HCT116 (cell line): ENCODE data around the gene ANKRD55. TPM values are rescaled to one million over a fixed set of nuclear protein-coding genes. Genes with fewer than 3 reads are reported as not detected.

ENCODE experiments used
- ATAC-seq: fragments of 200-7000 bp; cut with Tn5 transposase; 2 replicates; pipeline ENCODE4 v1.9.1; 2020; ENCODE audit warnings: mild to moderate bottlenecking, moderate library complexity
- BruUV-seq: library from RNA; stranded (reverse); fragments of 400-500 nt; replicated peaks from 2 replicates; lab custom pipeline; 2021; lab: Mats Ljungman, UMichigan
- CTCF ChIA-PET: fragments of 300-600 bp; sonication (Branson Sonifier 250); formaldehyde crosslinking; loops from one replicate; lab custom pipeline; 2021; ENCODE audit warnings: antibody characterized with exemption; lab: Charles Lee
- POLR2A ChIA-PET: fragments of 300-600, 350-600 bp; sonication (Branson Sonifier 250); formaldehyde crosslinking; loops from one replicate; lab custom pipeline; 2021; ENCODE audit warnings: antibody characterized with exemption; lab: Charles Lee
- RAD21 ChIA-PET, 2 experiments: fragments of 300-600 bp; sonication (Branson Sonifier 250); formaldehyde crosslinking; loops; one replicate each; lab custom pipeline; 2023; ENCODE audit warnings: low total read pairs in 2 of 2; ENCODE audit not compliant: uncharacterized antibody in 2 of 2, unreplicated experiment in 2 of 2, low non-redundant PET in 1 of 2; lab: Charles Lee
- DNase-seq: peaks from one replicate; pipeline ENCODE4 v3.0.0-alpha.2; 2010; ENCODE audit warnings: low read depth, low spot score
- H2AFZ ChIP-seq: fragments of 200-600 bp; shearing (Covaris generic), sonication (generic); 2 replicates; pipeline ENCODE4 v1.6.1; 2017; ENCODE audit warnings: low read depth, mixed run types, mixed read lengths, antibody characterized with exemption, low read length; ENCODE audit not compliant: poor library complexity, severe bottlenecking
- H3K27ac ChIP-seq: 2 replicates; pipeline ENCODE4 v1.5.1; 2012; ENCODE audit warnings: low read depth, low read length
- H3K27me3 ChIP-seq: fragments of 200-600 bp; sonication (generic); 2 replicates; pipeline ENCODE4 v1.6.1; 2016; ENCODE audit warnings: mixed run types, low read length, mixed read lengths; ENCODE audit not compliant: insufficient read depth
- H3K36me3 ChIP-seq, 2 experiments: fragments of 200-500 bp in 1 of 2; fragments of 200-600 bp in 1 of 2; sonication (Bioruptor generic) in 1 of 2; sonication (generic) in 1 of 2; 2 replicates each; pipeline versions ENCODE4 v1.5.1 to v1.6.1; 2014 to 2016; ENCODE audit warnings: low read length in 2 of 2, inconsistent platforms in 1 of 2, mixed read lengths in 1 of 2, mixed run types in 1 of 2; ENCODE audit not compliant: insufficient read depth in 2 of 2, control insufficient read depth in 1 of 2
- H3K4me1 ChIP-seq, 2 experiments: fragments of 200-600 bp in 1 of 2; sonication (generic) in 1 of 2; 2 replicates each; pipeline versions ENCODE4 v1.5.1 to v1.6.1; 2012 to 2017; ENCODE audit warnings: low read length in 2 of 2, inconsistent platforms in 1 of 2, mild to moderate bottlenecking in 1 of 2, mixed read lengths in 1 of 2, mixed run types in 1 of 2, moderate library complexity in 1 of 2; ENCODE audit not compliant: insufficient read depth in 2 of 2, control insufficient read depth in 1 of 2
- H3K4me2 ChIP-seq: fragments of 200-600 bp; sonication (generic); 2 replicates; pipeline ENCODE4 v1.6.1; 2017; ENCODE audit warnings: mixed run types, low read length, mixed read lengths
- H3K4me3 ChIP-seq, 2 experiments: fragments of 200-600 bp in 1 of 2; sonication (generic) in 1 of 2; replicated peaks in 1 of 2; 2 replicates each; pipeline ENCODE4 v1.5.1; 2011 to 2016; ENCODE audit warnings: low read length in 2 of 2, control low read depth in 1 of 2, low read depth in 1 of 2, mild to moderate bottlenecking in 1 of 2, mixed read lengths in 1 of 2, mixed run types in 1 of 2
- H3K79me2 ChIP-seq: fragments of 200-600 bp; sonication (generic); 2 replicates; pipeline ENCODE4 v1.6.1; 2017; ENCODE audit warnings: mild to moderate bottlenecking, mixed run types, low read length, moderate library complexity, mixed read lengths; ENCODE audit not compliant: insufficient read depth
- H3K9ac ChIP-seq: fragments of 200-600 bp; sonication (generic); 2 replicates; pipeline ENCODE4 v1.6.1; 2016; ENCODE audit warnings: low read length, mixed read lengths
- H3K9me2 ChIP-seq: fragments of 200-600 bp; sonication (generic), shearing (Covaris generic); 2 replicates; pipeline ENCODE4 v1.6.1; 2017; ENCODE audit warnings: mixed run types, mild to moderate bottlenecking, moderate library complexity; ENCODE audit not compliant: insufficient read depth
- H3K9me3 ChIP-seq, 2 experiments: fragments of 200-500 bp in 1 of 2; fragments of 200-600 bp in 1 of 2; sonication (Bioruptor generic) in 1 of 2; sonication (generic) in 1 of 2; 2 replicates each; pipeline ENCODE4 v1.6.1; 2014 to 2017; ENCODE audit warnings: low read length in 2 of 2, mixed read lengths in 2 of 2, inconsistent platforms in 1 of 2, low read depth in 1 of 2, mild to moderate bottlenecking in 1 of 2, mixed run types in 1 of 2, moderate library complexity in 1 of 2; ENCODE audit not compliant: control insufficient read depth in 1 of 2, insufficient read depth in 1 of 2
- H4K20me1 ChIP-seq: fragments of 200-600 bp; sonication (generic), shearing (Covaris generic); 2 replicates; pipeline ENCODE4 v1.6.1; 2017; ENCODE audit warnings: mixed run types, mild to moderate bottlenecking, moderate library complexity; ENCODE audit not compliant: insufficient read depth
- CTCF ChIP-seq, 3 experiments: fragments of 200-600 bp in 1 of 3; sonication (generic) in 1 of 3; IDR thresholded peaks in 2 of 3; conservative IDR thresholded peaks in 1 of 3; 2 replicates each; pipeline ENCODE4 v1.5.1; 2012 to 2017; ENCODE audit warnings: low read depth in 2 of 3, low read length in 2 of 3, antibody characterized with exemption in 1 of 3, borderline replicate concordance in 1 of 3, control low read depth in 1 of 3, mild to moderate bottlenecking in 1 of 3, mixed read lengths in 1 of 3, mixed run types in 1 of 3, moderate library complexity in 1 of 3; ENCODE audit not compliant: insufficient read depth in 1 of 3
- EGR1 ChIP-seq: IDR thresholded peaks from 2 replicates; pipeline ENCODE4 v1.6.1; 2012; ENCODE audit warnings: low read depth
- EZH2 ChIP-seq: fragments of 200-600 bp; sonication (generic); IDR thresholded peaks from 2 replicates; pipeline ENCODE4 v1.6.1; 2017; ENCODE audit warnings: antibody characterized with exemption, mixed run types
- SIN3A ChIP-seq: IDR thresholded peaks from 2 replicates; pipeline ENCODE4 v1.6.1; 2012; ENCODE audit warnings: low read depth
- YY1 ChIP-seq: IDR thresholded peaks from 2 replicates; pipeline ENCODE4 v1.6.1; 2011; ENCODE audit warnings: low read length, low read depth, moderate library complexity, mild to moderate bottlenecking; ENCODE audit not compliant: insufficient replicate concordance; ENCODE audit errors: extremely low read depth
- ZFX ChIP-seq: fragments of 450-650 bp; IDR thresholded peaks from 2 replicates; pipeline ENCODE4 v1.6.1; 2017
- ZNF274 ChIP-seq: fragments of 200-500 bp; sonication (Bioruptor generic); IDR thresholded peaks from 2 replicates; pipeline ENCODE4 v1.6.1; 2014; ENCODE audit warnings: mild to moderate bottlenecking, low read depth, low read length, inconsistent platforms
- intact Hi-C: fragments of 100-400 bp; cut with micrococcal nuclease; formaldehyde crosslinking; loops from 2 replicates; pipeline ENCODE4 v1.10.0; 2022
- total RNA-seq: library from RNA; stranded (reverse); gene quantifications from one replicate; pipeline ENCODE4 v1.2.1, GENCODE V29; 2021; ENCODE audit not compliant: unreplicated experiment

Gene ANKRD55
- total RNA-seq, 1 experiment from 2014 or later: not detected

- TF ChIP-seq ZNF274 (no peak), EZH2 (no peak), YY1 (no peak), SIN3A (no peak), CTCF (IDR thresholded peaks at IDR 0.05 in 2 of 3, conservative IDR thresholded peaks at IDR 0.05 in 1 of 3; ENCODE audit: borderline replicate concordance in 1 of 3, insufficient read depth in 1 of 3, low read depth in 2 of 3, low read length in 2 of 3) (no peak), EGR1 (no peak)
These were observed 2.6 kb downstream of the ANKRD55 start (continued) for GRCh38 chr5:56230576-56230975.

- H3K27me3 ChIP-seq: no peaks in the 10 kb centered on the region
- no TSS peak for BruUV-seq
- H3K4me2 ChIP-seq: no peak overlapping the region
- intact Hi-C loops: no loop called here
- H3K9ac ChIP-seq: no peak overlapping the region
- no peaks in the 10 kb centered on the region for H3K9me3 ChIP-seq
- H3K4me1 ChIP-seq: no peaks in the 10 kb centered on the region
- H2AFZ ChIP-seq: no peak overlapping the region
- no peak for ATAC-seq
- no peak overlapping the region for H3K4me3 ChIP-seq
- no peak for DNase-seq
- H3K9me2 ChIP-seq: no peaks in the 10 kb centered on the region
- TF ChIP-seq EZH2: no peak
- no peak for TF ChIP-seq ZFX
- CTCF ChIA-PET: no interaction called here
- H4K20me1 ChIP-seq: no peaks in the 10 kb centered on the region
- RAD21 ChIA-PET: no interaction called here
- no peak overlapping the region for H3K27ac ChIP-seq
- no peaks in the 10 kb centered on the region for H3K36me3 ChIP-seq
- POLR2A ChIA-PET: interaction anchor here (0.7 kb wide), 2 partner anchors 14 to 744 kb away, joined by 3 read pairs; no protein-coding TSS in a partner anchor
- no peaks in the 10 kb centered on the region for H3K79me2 ChIP-seq
These were observed 4.0 kb downstream of the ANKRD55 start for GRCh38 chr5:56229111-56229510.
